ENCODE results near the gene SLC36A4. TPM values are rescaled to one million over a fixed set of nuclear protein-coding genes. Genes with fewer than 3 reads are reported as not detected.
"Not testable (repeated sequence)": the region's sequence is repeated elsewhere in the genome, so short reads cannot be mapped to it uniquely, and the experiment has no call there.

The SLC36A4 gene
- total RNA-seq, 4 donors from 2014 or later = 24.8 to 50.2 (median 39.2) TPM

DNA sequence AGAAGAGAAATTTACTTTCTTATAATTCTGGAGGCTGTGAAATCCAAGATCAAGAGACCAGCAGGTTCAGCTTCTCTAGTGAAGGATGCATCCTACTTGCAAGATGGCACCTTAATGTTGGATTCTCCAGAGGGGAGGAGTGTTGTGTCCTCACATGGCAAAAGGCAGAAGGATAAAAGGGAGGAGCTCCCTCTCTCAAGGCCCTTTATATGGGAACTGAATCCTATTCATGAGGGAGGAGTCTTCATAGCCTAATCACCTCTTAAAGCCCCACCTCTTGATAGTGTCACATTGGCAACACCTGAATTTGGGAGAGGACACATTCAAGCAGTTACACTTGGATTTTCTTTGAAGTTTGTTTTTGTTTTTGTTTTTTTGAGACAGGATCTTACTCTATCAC lies 79.5 kb downstream of the SLC36A4 start:
- Histone ChIP-seq H3K4me1 (no peaks in the 10 kb centered on the region), H3K27me3 (no peaks in the 10 kb centered on the region), H3K9me3 (no peaks in the 10 kb centered on the region), H3K27ac (no peak overlapping the region), H3K36me3 (no peaks in the 10 kb centered on the region), H3K4me3 (replicated peaks in 1 of 3) (no peak overlapping the region)
- TF ChIP-seq, protein P1, sequence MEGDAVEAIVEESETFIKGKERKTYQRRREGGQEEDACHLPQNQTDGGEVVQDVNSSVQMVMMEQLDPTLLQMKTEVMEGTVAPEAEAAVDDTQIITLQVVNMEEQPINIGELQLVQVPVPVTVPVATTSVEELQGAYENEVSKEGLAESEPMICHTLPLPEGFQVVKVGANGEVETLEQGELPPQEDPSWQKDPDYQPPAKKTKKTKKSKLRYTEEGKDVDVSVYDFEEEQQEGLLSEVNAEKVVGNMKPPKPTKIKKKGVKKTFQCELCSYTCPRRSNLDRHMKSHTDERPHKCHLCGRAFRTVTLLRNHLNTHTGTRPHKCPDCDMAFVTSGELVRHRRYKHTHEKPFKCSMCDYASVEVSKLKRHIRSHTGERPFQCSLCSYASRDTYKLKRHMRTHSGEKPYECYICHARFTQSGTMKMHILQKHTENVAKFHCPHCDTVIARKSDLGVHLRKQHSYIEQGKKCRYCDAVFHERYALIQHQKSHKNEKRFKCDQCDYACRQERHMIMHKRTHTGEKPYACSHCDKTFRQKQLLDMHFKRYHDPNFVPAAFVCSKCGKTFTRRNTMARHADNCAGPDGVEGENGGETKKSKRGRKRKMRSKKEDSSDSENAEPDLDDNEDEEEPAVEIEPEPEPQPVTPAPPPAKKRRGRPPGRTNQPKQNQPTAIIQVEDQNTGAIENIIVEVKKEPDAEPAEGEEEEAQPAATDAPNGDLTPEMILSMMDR (IDR thresholded peaks at IDR 0.05) = no peak
- TF ChIP-seq POLR2A (IDR thresholded peaks at IDR 0.05) = no peak
- intact Hi-C loops (cut with DNase I) = no loop called here
- no peak for DNase-seq

DNA sequence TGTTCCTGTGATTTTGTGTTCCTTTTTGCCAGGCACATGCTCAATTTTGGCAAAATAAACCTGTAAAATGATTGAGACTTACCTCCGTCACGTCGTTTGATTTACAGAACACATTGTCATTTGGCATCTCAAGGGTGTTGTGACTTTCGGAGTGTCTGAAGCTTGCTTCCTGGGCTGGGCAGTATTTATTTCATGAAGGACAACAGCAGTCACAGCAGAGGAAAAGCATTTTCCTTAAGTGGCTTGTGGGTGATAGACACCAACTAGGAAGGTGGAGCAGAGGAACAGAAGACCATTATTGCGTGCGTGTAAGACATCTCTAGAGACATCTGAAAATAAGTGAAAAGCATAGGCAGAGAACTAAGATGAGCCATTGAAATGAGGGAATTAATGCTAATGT lies 80.2 kb downstream of the SLC36A4 start:
- Histone ChIP-seq H3K4me3 (replicated peaks in 1 of 3) (no peak overlapping the region), H3K9me3 (no peaks in the 10 kb centered on the region), H3K27ac (no peak overlapping the region), H3K27me3 (no peaks in the 10 kb centered on the region), H3K4me1 (no peaks in the 10 kb centered on the region), H3K36me3 (no peaks in the 10 kb centered on the region)
- DNase-seq = no peak
- TF ChIP-seq POLR2A (IDR thresholded peaks at IDR 0.05) = no peak
- TF ChIP-seq, protein P1 (IDR thresholded peaks at IDR 0.05) = no peak
- 64 to 67% methylated on average over 6 of the region's 6 CpGs for WGBS, 2 donors
- intact Hi-C loops (cut with DNase I) = no loop called here

DNA sequence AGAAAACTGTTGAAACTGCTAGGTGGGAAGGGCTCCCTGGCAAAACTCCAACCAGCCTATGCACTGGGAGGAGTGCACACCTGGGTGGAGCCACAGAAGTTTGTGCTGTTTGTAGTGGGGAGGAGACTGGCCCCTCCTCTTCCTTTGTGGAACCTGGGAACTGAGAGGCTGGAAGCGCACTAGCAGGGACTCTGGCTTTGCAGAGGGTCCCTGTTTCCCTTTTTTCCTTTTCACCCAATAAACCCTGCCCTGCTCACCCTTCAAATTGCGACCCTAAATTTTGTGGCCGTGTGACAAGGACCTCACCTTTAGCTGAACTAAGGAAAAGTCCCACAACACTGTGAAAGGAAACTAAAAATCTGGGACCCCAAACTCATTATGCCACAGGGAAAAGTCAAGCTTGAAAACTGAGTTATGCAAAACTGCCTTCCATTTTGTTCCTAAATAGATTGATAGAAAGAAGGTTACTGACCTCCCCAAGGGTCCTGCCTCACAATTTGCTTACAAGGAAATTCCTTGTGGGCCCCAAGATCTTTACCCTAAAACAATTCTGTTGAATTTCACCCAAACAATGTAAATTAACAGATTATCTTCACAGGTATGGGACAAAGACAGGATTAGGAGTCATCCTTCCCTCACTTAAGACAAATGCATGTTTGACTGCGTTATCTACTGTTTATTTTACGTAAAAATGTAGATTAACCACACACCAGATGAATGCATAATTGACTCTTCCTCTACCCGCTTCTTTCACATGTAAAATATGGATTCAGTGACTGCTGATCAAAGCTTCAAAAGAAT lies 81.0 kb downstream of the SLC36A4 start:
- TF ChIP-seq, protein P1 (IDR thresholded peaks at IDR 0.05) = no peak
- no peak for TF ChIP-seq POLR2A (IDR thresholded peaks at IDR 0.05)
- Histone ChIP-seq H3K4me3 (replicated peaks in 1 of 3) (no peak overlapping the region), H3K27ac (no peak overlapping the region), H3K9me3 (no peaks in the 10 kb centered on the region), H3K27me3 (no peaks in the 10 kb centered on the region), H3K36me3 (no peaks in the 10 kb centered on the region), H3K4me1 (no peaks in the 10 kb centered on the region)
- 77 to 79% methylated on average over 6 of the region's 6 CpGs for WGBS, 2 donors
- intact Hi-C loops (cut with DNase I) = no loop called here
- no peak for DNase-seq

DNA sequence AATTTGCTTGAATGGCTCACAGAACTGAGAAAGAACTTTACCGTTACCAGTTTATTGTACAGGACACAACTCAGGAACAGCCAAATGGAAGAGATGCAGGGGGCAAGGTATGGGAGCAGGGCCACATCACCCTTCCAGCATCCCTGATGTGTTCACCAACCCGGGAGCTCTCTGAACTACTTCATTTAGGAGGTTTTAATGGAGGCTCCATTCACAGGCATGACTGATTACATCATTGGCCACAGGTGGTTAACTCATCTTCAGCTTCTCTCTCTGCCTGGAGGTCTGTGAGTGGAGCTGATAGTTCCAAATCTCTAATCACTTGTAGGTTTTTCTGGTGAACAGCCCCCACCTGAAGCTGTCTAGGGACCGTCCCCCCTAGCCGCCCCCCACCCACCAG lies 83.5 kb downstream of the SLC36A4 start:
- DNase-seq = no peak
- WGBS, 2 donors = 59 to 87% methylated on average over 4 of the region's 4 CpGs
- TF ChIP-seq, protein P1 (IDR thresholded peaks at IDR 0.05) = no peak
- TF ChIP-seq POLR2A (IDR thresholded peaks at IDR 0.05) = no peak

DNA sequence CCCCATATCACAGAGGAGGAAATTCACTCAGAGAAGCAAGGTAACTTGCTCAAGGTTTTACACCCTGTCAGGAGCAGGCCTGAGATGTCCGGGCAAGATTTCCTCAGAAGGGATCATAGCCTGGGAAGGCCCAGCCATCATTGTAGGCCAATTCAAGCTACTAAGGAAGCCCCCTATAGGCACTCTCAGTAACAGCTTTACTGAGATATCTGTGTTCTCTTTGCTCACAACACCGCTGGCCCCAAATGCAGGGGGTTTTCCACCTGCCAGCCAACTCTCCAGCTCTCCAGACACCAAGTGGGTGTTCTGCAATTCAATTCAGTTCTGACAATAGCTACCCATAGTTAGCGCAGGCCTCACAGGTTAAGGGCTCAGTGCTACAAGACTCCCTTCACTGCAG lies 84.0 kb downstream of the SLC36A4 start:
- Histone ChIP-seq H3K4me3 (replicated peaks in 1 of 3) (no peak overlapping the region), H3K9me3 (no peaks in the 10 kb centered on the region), H3K27me3 (no peaks in the 10 kb centered on the region), H3K4me1 (no peaks in the 10 kb centered on the region), H3K36me3 (no peaks in the 10 kb centered on the region), H3K27ac (no peak overlapping the region)
- intact Hi-C loops (cut with DNase I) = no loop called here
- TF ChIP-seq, protein P1 (IDR thresholded peaks at IDR 0.05) = no peak
- TF ChIP-seq POLR2A (IDR thresholded peaks at IDR 0.05) = no peak
- no peak for DNase-seq
- 73 to 77% methylated on average over 3 of the region's 3 CpGs for WGBS, 2 donors

More for the DNA sequence above, 83.5 kb downstream of the SLC36A4 start:
- Histone ChIP-seq H3K36me3 (no peaks in the 10 kb centered on the region), H3K27me3 (no peaks in the 10 kb centered on the region), H3K4me3 (replicated peaks in 1 of 3) (no peak overlapping the region), H3K27ac (no peak overlapping the region), H3K4me1 (no peaks in the 10 kb centered on the region), H3K9me3 (no peaks in the 10 kb centered on the region)
- intact Hi-C loops (cut with DNase I) = no loop called here

DNA sequence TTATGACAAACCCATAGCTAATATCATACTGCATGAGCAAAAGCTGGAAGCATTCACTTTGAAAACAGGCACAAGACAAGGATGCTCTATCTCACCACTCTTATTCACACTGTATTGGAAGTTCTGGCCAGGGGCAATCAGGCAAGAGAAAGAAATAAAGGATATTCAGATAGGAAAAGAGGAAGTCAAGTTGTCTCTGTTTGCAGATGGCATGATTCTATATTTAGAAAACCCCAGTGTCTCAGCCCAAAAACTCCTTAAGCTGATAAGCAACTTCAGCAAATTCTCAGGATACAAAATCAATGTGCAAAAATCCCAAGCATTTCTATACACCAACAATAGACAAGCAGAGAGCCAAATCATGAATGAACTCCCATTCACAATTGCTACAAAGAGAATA lies 86.6 kb downstream of the SLC36A4 start:
- H3K4me3 ChIP-seq (replicated peaks in 1 of 3); intact Hi-C loops (cut with DNase I); H3K27ac ChIP-seq; DNase-seq; H3K36me3 ChIP-seq; H3K4me1 ChIP-seq; H3K9me3 ChIP-seq; H3K27me3 ChIP-seq: not testable (repeated sequence)

All from thyroid gland (tissue), 4 donors.